WTC11 (cell line): Measurements from ENCODE around the gene SH2D5. TPM values are rescaled to one million over a fixed set of nuclear protein-coding genes. Genes with fewer than 3 reads are reported as not detected.

ENCODE experiments used
- ATF3 ChIP-seq: sonication (generic); formaldehyde crosslinking; conservative IDR thresholded peaks from 2 replicates; pipeline ENCODE4 v1.8.1; 2022; ENCODE audit warnings: mild to moderate bottlenecking, missing genetic modification reagents
- CBFB ChIP-seq: sonication (generic); formaldehyde crosslinking; IDR thresholded peaks from 2 replicates; pipeline ENCODE4 v1.8.1; 2022; ENCODE audit warnings: mild to moderate bottlenecking, low read depth, missing genetic modification reagents
- CDX4 ChIP-seq: fragments of 250-450 bp; sonication (Bioruptor Pico); IDR thresholded peaks from 2 replicates; pipeline ENCODE4 v1.9.0; 2021; ENCODE audit warnings: moderate library complexity, mild to moderate bottlenecking, inconsistent platforms, borderline replicate concordance
- CTCF ChIP-seq: fragments of 200-600 bp; IDR thresholded peaks from 2 replicates; pipeline ENCODE4 v1.8.0; 2022; ENCODE audit warnings: antibody characterized with exemption
- ELF4 ChIP-seq: sonication (generic); formaldehyde crosslinking; IDR thresholded peaks from 2 replicates; pipeline ENCODE4 v1.8.1; 2022; ENCODE audit warnings: low read depth, mild to moderate bottlenecking, moderate library complexity, missing genetic modification reagents
- EMX1 ChIP-seq: fragments of 250-450 bp; sonication (Bioruptor Pico); IDR thresholded peaks from 2 replicates; pipeline ENCODE4 v1.8.0; 2021; ENCODE audit warnings: mild to moderate bottlenecking
- FOXK1 ChIP-seq: sonication (generic); formaldehyde crosslinking; IDR thresholded peaks from 2 replicates; pipeline ENCODE4 v1.8.0; 2022; ENCODE audit warnings: mild to moderate bottlenecking, moderate library complexity, missing genetic modification reagents
- FOXP1 ChIP-seq: sonication (generic); formaldehyde crosslinking; IDR thresholded peaks from 2 replicates; pipeline ENCODE4 v1.8.0; 2022; ENCODE audit warnings: missing genetic modification reagents, mild to moderate bottlenecking, moderate library complexity, borderline replicate concordance
- GABPB1 ChIP-seq: sonication (generic); formaldehyde crosslinking; IDR thresholded peaks from 2 replicates; pipeline ENCODE4 v1.8.1; 2023; ENCODE audit warnings: mild to moderate bottlenecking, missing genetic modification reagents
- GTF2I ChIP-seq: fragments of 250-450 bp; sonication (Bioruptor Pico); conservative IDR thresholded peaks from 2 replicates; pipeline ENCODE4 v1.4.0; 2021; ENCODE audit warnings: mild to moderate bottlenecking
- IRF2 ChIP-seq: sonication (generic); formaldehyde crosslinking; IDR thresholded peaks from 2 replicates; pipeline ENCODE4 v1.8.0; 2022; ENCODE audit warnings: low read depth, missing genetic modification reagents, borderline replicate concordance
- JUN ChIP-seq: sonication (generic); formaldehyde crosslinking; IDR thresholded peaks from 2 replicates; pipeline ENCODE4 v1.8.0; 2023; ENCODE audit warnings: mild to moderate bottlenecking, missing genetic modification reagents
- KAT7 ChIP-seq: sonication (generic); formaldehyde crosslinking; IDR thresholded peaks from 2 replicates; pipeline ENCODE4 v1.8.1; 2023; ENCODE audit warnings: missing genetic modification reagents, mild to moderate bottlenecking, borderline replicate concordance
- MYBL2 ChIP-seq: sonication (generic); formaldehyde crosslinking; IDR thresholded peaks from 2 replicates; pipeline ENCODE4 v1.8.1; 2023; ENCODE audit warnings: mild to moderate bottlenecking, moderate library complexity, missing genetic modification reagents
- NR2C2 ChIP-seq: sonication (generic); formaldehyde crosslinking; IDR thresholded peaks from 2 replicates; pipeline ENCODE4 v1.8.0; 2022; ENCODE audit warnings: mild to moderate bottlenecking, missing genetic modification reagents
- PREB ChIP-seq: sonication (generic); formaldehyde crosslinking; IDR thresholded peaks from 2 replicates; pipeline ENCODE4 v1.8.1; 2022; ENCODE audit warnings: mild to moderate bottlenecking, missing genetic modification reagents, moderate library complexity, borderline replicate concordance
- PRRX2 ChIP-seq: fragments of 250-450 bp; sonication (Bioruptor Pico); IDR thresholded peaks from 2 replicates; pipeline ENCODE4 v1.8.0; 2021; ENCODE audit warnings: mild to moderate bottlenecking
- SMAD3 ChIP-seq: sonication (generic); formaldehyde crosslinking; IDR thresholded peaks from 2 replicates; pipeline ENCODE4 v1.8.0; 2022; ENCODE audit warnings: missing genetic modification reagents, mild to moderate bottlenecking, borderline replicate concordance
- SOX15 ChIP-seq: fragments of 250-450 bp; sonication (Bioruptor Pico); IDR thresholded peaks from 2 replicates; pipeline ENCODE4 v1.9.0; 2021; ENCODE audit warnings: mild to moderate bottlenecking
- SP1 ChIP-seq: sonication (generic); formaldehyde crosslinking; conservative IDR thresholded peaks from 2 replicates; pipeline ENCODE4 v1.8.1; 2022; ENCODE audit warnings: missing genetic modification reagents
- TCF7 ChIP-seq: sonication (generic); formaldehyde crosslinking; IDR thresholded peaks from 2 replicates; pipeline ENCODE4 v1.8.0; 2022; ENCODE audit warnings: mild to moderate bottlenecking, low read depth, missing genetic modification reagents, moderate library complexity
- TP53 ChIP-seq: sonication (generic); formaldehyde crosslinking; IDR thresholded peaks from 2 replicates; pipeline ENCODE4 v1.8.1; 2023; ENCODE audit warnings: mild to moderate bottlenecking, missing genetic modification reagents
- ZNF121 ChIP-seq: sonication (generic); formaldehyde crosslinking; IDR thresholded peaks from 2 replicates; pipeline ENCODE4 v1.8.0; 2023; ENCODE audit warnings: missing genetic modification reagents
- ZNF219 ChIP-seq: sonication (generic); formaldehyde crosslinking; IDR thresholded peaks from 2 replicates; pipeline ENCODE4 v1.8.0; 2023; ENCODE audit warnings: missing genetic modification reagents, mild to moderate bottlenecking, borderline replicate concordance
- ZNF317 ChIP-seq: sonication (generic); formaldehyde crosslinking; IDR thresholded peaks from 2 replicates; pipeline ENCODE4 v1.8.1; 2023; ENCODE audit warnings: low read depth, mild to moderate bottlenecking, moderate library complexity, missing genetic modification reagents, borderline replicate concordance
- ZNF423 ChIP-seq: fragments of 250-450 bp; sonication (Bioruptor Pico); IDR thresholded peaks from 2 replicates; pipeline ENCODE4 v2.1.2; 2022; ENCODE audit warnings: mild to moderate bottlenecking, moderate library complexity
- ZNF512 ChIP-seq: sonication (generic); formaldehyde crosslinking; IDR thresholded peaks from 2 replicates; pipeline ENCODE4 v1.8.1; 2022; ENCODE audit warnings: missing genetic modification reagents, borderline replicate concordance
- ZNF532 ChIP-seq: fragments of 250-450 bp; sonication (Bioruptor Pico); IDR thresholded peaks from 2 replicates; pipeline ENCODE4 v1.9.0; 2021; ENCODE audit warnings: mild to moderate bottlenecking, borderline replicate concordance
- ZSCAN18 ChIP-seq: fragments of 250-450 bp; sonication (Bioruptor Pico); IDR thresholded peaks from 2 replicates; pipeline ENCODE4 v2.1.2; 2022; ENCODE audit warnings: mild to moderate bottlenecking, moderate library complexity
- total RNA-seq: library from RNA; stranded (reverse); gene quantifications from 3 replicates; pipeline ENCODE4 v1.2.3, GENCODE V29; 2021

Gene SH2D5
- total RNA-seq, 1 experiment from 2014 or later: 13.8 TPM

GRCh38 chr1:20696397-20697333 is 35.8 kb downstream of the SH2D5 start (continued):
- TF ChIP-seq KAT7 (CRISPR knock-in tag) (no peak), ZNF317 (CRISPR knock-in tag) (no peak), SOX15 (CRISPR knock-in tag) (no peak), CTCF (peak; percentile 97), EMX1 (no peak), ZNF219 (no peak), CBFB (no peak), ZNF512 (CRISPR knock-in tag) (no peak), FOXK1 (0 out of 2 replicates have a peak, but pooled peaks have one; percentile 45), NR2C2 (CRISPR knock-in tag) (no peak), FOXP1 (CRISPR knock-in tag) (peak; percentile 63), SMAD3 (no peak), ELF4 (no peak), ZSCAN18 (CRISPR knock-in tag) (no peak), JUN (no peak), PRRX2 (CRISPR knock-in tag) (no peak), GTF2I (no peak), TP53 (CRISPR knock-in tag) (no peak), IRF2 (CRISPR knock-in tag) (no peak), ZNF532 (CRISPR knock-in tag) (no peak), ZNF423 (peak; percentile 72), ZNF121 (CRISPR knock-in tag) (no peak), CDX4 (no peak), SP1 (CRISPR knock-in tag) (peak; percentile 45), PREB (CRISPR knock-in tag) (no peak), TCF7 (CRISPR knock-in tag) (no peak), GABPB1 (no peak), MYBL2 (CRISPR knock-in tag) (0 out of 2 replicates have a peak, but pooled peaks have one; percentile 29), ATF3 (CRISPR knock-in tag) (no peak)
